ENCODE measurements around the gene MYOG. TPM values are rescaled to one million over a fixed set of nuclear protein-coding genes. Genes with fewer than 3 reads are reported as not detected.

Gene MYOG
- total RNA-seq, 2 experiments from 2014 or later: not detected

GRCh38 chr1:203120325-203121153 is 34.7 kb upstream of the MYOG start:
- CTCF ChIA-PET: no interaction called here
- POLR2A ChIA-PET: no interaction called here

- POLR2A ChIA-PET: no interaction called here
Measured at GRCh38 chr1:203117611-203118575, 32.1 kb upstream of the MYOG start.

GRCh38 chr1:203116091-203116820 is 30.4 kb upstream of the MYOG start:
- POLR2A ChIA-PET: no interaction called here
- CTCF ChIA-PET: interaction anchor here (0.9 kb wide), 1 partner anchor 17 kb away, joined by 3 read pairs; no protein-coding TSS in a partner anchor

More at GRCh38 chr1:203117611-203118575, 32.1 kb upstream of the MYOG start:
- CTCF ChIA-PET: interaction anchor here (0.5 to 1.5 kb wide), 6 partner anchors 17 to 149 kb away, joined by 3 to 7 read pairs (median 4); no protein-coding TSS in a partner anchor

GRCh38 chr1:203114202-203114601 is 28.4 kb upstream of the MYOG start:
- CTCF ChIA-PET: no interaction called here

GRCh38 chr1:203113308-203113707 is 27.5 kb upstream of the MYOG start:
- CTCF ChIA-PET: no interaction called here

More at GRCh38 chr1:203114202-203114601, 28.4 kb upstream of the MYOG start:
- POLR2A ChIA-PET: no interaction called here

GRCh38 chr1:203112475-203112874 is 26.7 kb upstream of the MYOG start:
- POLR2A ChIA-PET: no interaction called here
- CTCF ChIA-PET: no interaction called here

More at GRCh38 chr1:203113308-203113707, 27.5 kb upstream of the MYOG start:
- POLR2A ChIA-PET: interaction anchor here (0.5 kb wide), 1 partner anchor 62 kb away, joined by 3 read pairs; no protein-coding TSS in a partner anchor

- POLR2A ChIA-PET: no interaction called here
- CTCF ChIA-PET: no interaction called here
Measured at GRCh38 chr1:203104789-203105390, 19.1 kb upstream of the MYOG start.

GRCh38 chr1:203103829-203104495 is 18.1 kb upstream of the MYOG start:
- CTCF ChIA-PET: no interaction called here
- POLR2A ChIA-PET: no interaction called here

- POLR2A ChIA-PET: no interaction called here
Measured at GRCh38 chr1:203103216-203103615, 17.4 kb upstream of the MYOG start.

GRCh38 chr1:203101813-203102634 is 16.2 kb upstream of the MYOG start:
- ChIA-PET POLR2A (no interaction called here), CTCF (no interaction called here)

More at GRCh38 chr1:203103216-203103615, 17.4 kb upstream of the MYOG start:
- CTCF ChIA-PET: no interaction called here

- ChIA-PET CTCF (interaction anchor here (1.2 to 1.3 kb wide), 2 partner anchors 17 to 61 kb away, joined by 3 read pairs; no protein-coding TSS in a partner anchor), POLR2A (no interaction called here)
Measured at GRCh38 chr1:203100516-203100869, 14.7 kb upstream of the MYOG start.

- POLR2A ChIA-PET: no interaction called here
- CTCF ChIA-PET: interaction anchor here (1.1 to 1.3 kb wide), 3 partner anchors 16 to 60 kb away, joined by 3 read pairs; no protein-coding TSS in a partner anchor
Measured at GRCh38 chr1:203099805-203100515, 14.1 kb upstream of the MYOG start.

GRCh38 chr1:203098914-203099520 is 13.2 kb upstream of the MYOG start:
- POLR2A ChIA-PET: no interaction called here

GRCh38 chr1:203098445-203098844 is 12.6 kb upstream of the MYOG start:
- ChIA-PET POLR2A (no interaction called here), CTCF (interaction anchor here (0.5 to 1.1 kb wide), 2 partner anchors 18 to 149 kb away, joined by 3 to 5 read pairs; no protein-coding TSS in a partner anchor)

More at GRCh38 chr1:203098914-203099520, 13.2 kb upstream of the MYOG start:
- CTCF ChIA-PET: interaction anchor here (0.5 to 1.1 kb wide), 2 partner anchors 17 to 149 kb away, joined by 3 to 5 read pairs; no protein-coding TSS in a partner anchor

GRCh38 chr1:203097001-203097400 is 11.2 kb upstream of the MYOG start:
- ChIA-PET CTCF (interaction anchor here (0.7 kb wide), 1 partner anchor 120 kb away, joined by 3 read pairs; no protein-coding TSS in a partner anchor), POLR2A (no interaction called here)

GRCh38 chr1:203096566-203096965 is 10.8 kb upstream of the MYOG start:
- ChIA-PET POLR2A (no interaction called here), CTCF (interaction anchor here (0.7 kb wide), 1 partner anchor 120 kb away, joined by 3 read pairs; no protein-coding TSS in a partner anchor)

Data from activated CD8-positive, alpha-beta memory T cell treated with anti-CD3 and anti-CD28 coated beads for 36 hours (primary cell).